GM12892 (cell line): ENCODE measurements around the gene ATP8A2.

Experiments
- DNase-seq: peaks from one replicate; pipeline ENCODE4 v3.0.0; 2011; ENCODE audit not compliant: insufficient read length
- FAIRE-seq: peaks from 2 replicates; lab custom pipeline; 2011; peaks lifted over from hg19 to GRCh38; lab: Jason Lieb, UNC
- POLR2A ChIP-seq: IDR thresholded peaks from 2 replicates; pipeline ENCODE4 v1.6.1; 2011; ENCODE audit warnings: low read depth, low read length, control low read depth
- POLR2AphosphoS5 ChIP-seq: IDR thresholded peaks from 2 replicates; pipeline ENCODE4 v1.6.1; 2011; ENCODE audit warnings: low read depth, low read length, control low read depth
- TAF1 ChIP-seq: IDR thresholded peaks from 2 replicates; pipeline ENCODE4 v1.6.1; 2011; ENCODE audit warnings: low read depth, mild to moderate bottlenecking, control low read depth, low read length, borderline replicate concordance

ATP8A2 gene

GRCh38 chr13:25990801-25991200 lies 619.0 kb downstream of the ATP8A2 start:
- FAIRE-seq (no peak), DNase-seq (no peak)
- TF ChIP-seq POLR2AphosphoS5 (no peak), TAF1 (no peak), POLR2A (no peak)

- no peak for FAIRE-seq
- no peak for DNase-seq
- TF ChIP-seq TAF1 (no peak), POLR2AphosphoS5 (no peak), POLR2A (no peak)
Measured at GRCh38 chr13:25992076-25992475, 620.3 kb downstream of the ATP8A2 start.

DNA sequence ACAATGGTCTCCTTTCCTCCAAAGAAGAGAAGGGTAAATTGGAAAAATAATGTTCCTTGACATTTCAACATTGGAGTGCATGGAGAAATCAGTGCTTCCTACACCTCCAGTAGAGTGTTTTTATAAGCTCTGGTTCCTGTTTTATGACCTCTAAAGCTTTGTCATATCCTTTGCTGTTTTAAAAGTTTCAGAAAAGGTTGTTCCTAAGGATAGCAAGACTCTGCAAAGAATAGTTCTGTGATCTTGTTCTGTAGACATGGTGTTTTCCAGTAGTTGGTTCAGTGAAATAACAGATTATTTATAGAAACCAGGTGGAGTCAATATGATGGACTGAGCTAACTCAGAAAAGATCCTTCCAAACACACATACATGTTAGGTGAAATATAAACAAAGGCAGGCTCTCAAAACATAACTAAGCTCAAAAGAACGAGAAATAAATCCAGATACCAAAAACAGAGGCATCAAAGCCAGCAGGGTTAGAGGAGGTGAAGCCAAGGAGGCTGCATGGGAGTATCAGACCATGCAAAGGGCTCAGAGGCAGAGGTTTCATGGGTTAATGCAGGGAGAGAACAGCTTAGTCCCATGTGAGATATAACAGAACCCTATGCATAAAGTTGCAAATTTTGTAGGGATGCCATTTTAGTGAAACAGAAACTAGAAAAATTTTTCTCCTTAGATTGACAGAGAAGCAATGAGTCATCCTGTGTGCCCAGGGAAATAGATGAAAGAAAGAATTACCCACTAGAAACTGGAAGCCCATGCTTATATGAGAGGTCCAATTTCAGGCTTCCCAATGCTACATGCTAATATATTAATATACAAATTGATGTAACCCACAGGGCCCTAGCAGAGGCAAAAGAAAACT lies 635.7 kb downstream of the ATP8A2 start:
- no peak for DNase-seq
- no peak for FAIRE-seq
- TF ChIP-seq TAF1 (no peak), POLR2A (no peak), POLR2AphosphoS5 (no peak)

GRCh38 chr13:26010487-26011207 lies 638.9 kb downstream of the ATP8A2 start:
- DNase-seq (no peak), FAIRE-seq (no peak)
- TF ChIP-seq POLR2A: no peak
- no peak for TF ChIP-seq POLR2AphosphoS5
- TF ChIP-seq TAF1: no peak

DNA sequence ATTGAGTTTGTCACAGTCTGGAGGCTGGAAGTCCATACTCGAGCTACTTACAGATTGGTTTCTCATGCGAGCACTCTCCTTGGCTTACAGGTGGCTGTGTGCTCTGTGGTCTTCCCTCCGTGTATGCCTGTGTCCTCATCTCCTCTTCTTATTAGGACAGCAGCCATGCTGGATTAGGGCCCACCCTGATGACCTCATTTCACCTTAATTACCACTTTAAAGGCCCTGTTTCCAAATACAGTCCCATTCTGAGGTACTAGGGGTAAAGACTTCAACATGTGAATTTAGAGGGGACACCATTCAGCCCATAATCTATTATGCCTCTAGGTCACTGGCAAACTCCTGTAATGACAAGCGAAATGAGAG lies 639.4 kb downstream of the ATP8A2 start:
- DNase-seq (no peak), FAIRE-seq (no peak)
- TF ChIP-seq TAF1 (no peak), POLR2A (no peak), POLR2AphosphoS5 (no peak)

GRCh38 chr13:26011996-26012821 lies 640.4 kb downstream of the ATP8A2 start:
- DNase-seq (no peak), FAIRE-seq (no peak)
- TF ChIP-seq POLR2A (no peak), TAF1 (no peak), POLR2AphosphoS5 (no peak)

GRCh38 chr13:26012995-26013394 lies 641.2 kb downstream of the ATP8A2 start:
- TF ChIP-seq TAF1: no peak
- TF ChIP-seq POLR2AphosphoS5: no peak
- TF ChIP-seq POLR2A: no peak
- FAIRE-seq: no peak
- no peak for DNase-seq

DNA sequence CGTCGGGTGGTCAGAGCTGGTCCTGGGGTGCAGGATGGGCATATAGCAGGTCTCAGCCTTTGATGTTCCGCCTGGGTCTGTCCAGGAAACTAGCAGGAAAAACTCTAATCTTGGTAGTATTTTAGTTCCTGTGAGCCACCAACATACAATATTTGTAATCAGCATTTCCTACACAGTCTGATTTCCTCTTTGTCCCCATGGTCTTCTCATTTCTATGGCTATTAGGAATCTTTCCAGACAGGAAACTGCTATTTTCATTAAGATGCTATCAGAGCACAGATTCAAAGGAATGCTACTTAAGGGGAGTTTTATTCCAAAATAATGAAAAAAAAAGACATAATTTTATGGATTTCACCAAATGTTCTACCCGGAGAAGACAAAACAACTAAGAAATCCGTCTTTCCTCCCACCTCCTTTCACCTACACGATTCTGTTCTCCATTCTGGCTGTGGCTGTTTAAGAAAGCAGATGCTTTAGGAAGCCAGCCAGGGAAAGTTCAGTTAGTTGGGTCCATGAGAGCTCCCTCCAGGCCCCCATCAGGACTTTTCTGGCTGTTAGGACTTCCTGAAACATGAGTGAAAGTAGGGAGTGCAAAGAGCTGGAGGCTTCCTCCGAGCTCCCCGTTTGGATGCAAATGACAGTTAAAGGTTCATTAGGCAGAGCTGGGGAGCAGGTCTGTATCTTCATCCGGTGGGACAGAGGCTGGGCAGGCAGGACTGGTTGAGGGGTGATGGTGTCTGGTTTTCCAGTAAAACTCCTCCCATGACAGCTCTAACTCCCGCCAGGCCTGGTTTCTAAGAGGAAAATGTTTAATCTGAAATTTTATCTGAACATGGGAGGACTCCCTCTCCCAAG lies 643.7 kb downstream of the ATP8A2 start:
- DNase-seq (no peak), FAIRE-seq (no peak)
- TF ChIP-seq POLR2AphosphoS5 (no peak), TAF1 (no peak)

DNA sequence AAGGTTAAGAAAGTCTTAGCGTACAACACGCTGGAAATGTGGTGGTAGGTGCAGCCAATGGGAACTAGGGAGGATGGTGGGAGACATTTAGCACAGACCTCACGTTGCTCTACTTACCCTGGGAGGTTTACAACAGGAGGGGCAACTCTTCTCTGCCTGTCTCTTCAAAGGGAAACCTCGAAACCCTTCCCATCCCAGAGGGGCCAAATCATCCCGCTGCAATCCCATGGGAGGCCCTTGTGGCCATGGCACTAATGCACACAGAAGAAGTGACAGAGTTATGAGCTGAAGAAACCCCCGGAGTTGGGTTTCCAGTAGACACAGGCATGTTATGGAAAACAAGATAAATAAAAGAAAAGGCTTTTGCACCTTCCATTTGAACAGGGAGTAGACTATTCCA lies 644.4 kb downstream of the ATP8A2 start:
- FAIRE-seq (no peak), DNase-seq (no peak)
- no peak for TF ChIP-seq TAF1
- TF ChIP-seq POLR2AphosphoS5: no peak
- no peak for TF ChIP-seq POLR2A

DNA sequence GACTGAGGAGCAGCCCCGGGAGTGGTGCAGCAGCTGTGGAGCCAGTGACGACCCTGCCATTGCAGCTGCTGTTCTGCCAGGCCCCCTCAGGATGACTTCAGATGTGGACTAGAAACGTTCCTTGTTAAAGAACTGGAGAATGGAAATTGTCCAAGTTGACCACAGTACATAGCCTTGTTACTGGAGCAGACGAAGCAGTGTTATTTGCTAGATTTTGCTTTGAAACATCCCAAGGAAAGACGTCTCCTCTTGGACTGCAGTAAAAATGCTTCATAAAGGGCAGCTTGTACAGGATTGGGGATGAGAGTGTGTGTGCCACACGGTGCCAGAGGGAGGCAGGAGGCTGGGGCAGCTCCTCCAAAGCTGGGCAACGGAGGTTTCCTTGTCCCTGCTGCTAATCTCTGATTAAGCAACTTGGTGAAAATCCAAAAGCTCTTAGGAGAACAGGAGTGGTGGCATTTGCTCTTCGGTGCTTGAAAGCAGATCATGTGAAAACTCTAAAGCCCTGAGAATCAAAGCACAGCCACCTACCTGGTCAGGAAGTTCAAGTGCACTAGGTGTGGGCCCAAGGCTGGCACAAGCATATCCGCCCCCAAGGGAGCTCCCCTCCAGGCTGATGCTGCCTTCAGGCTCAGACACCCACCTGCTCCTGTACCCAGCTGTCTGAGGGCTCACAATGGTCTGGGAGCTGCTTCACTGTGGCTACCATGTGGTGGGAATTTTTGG lies 645.6 kb downstream of the ATP8A2 start:
- DNase-seq: no peak
- no peak for TF ChIP-seq POLR2AphosphoS5
- no peak for TF ChIP-seq POLR2A
- TF ChIP-seq TAF1: no peak
- FAIRE-seq: no peak
